Activated CD8-positive, alpha-beta memory T cell treated with anti-CD3 and anti-CD28 coated beads, Interleukin-2, amount 50 U/mL, for 24 hours (primary cell): ENCODE results near the gene TSPAN6.

ENCODE experiments used
- DNase-seq: peaks from one replicate; pipeline ENCODE4 v3.0.0-alpha.2; 2020; ENCODE audit errors: extremely low read depth

The TSPAN6 gene, protein sequence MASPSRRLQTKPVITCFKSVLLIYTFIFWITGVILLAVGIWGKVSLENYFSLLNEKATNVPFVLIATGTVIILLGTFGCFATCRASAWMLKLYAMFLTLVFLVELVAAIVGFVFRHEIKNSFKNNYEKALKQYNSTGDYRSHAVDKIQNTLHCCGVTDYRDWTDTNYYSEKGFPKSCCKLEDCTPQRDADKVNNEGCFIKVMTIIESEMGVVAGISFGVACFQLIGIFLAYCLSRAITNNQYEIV

DNA sequence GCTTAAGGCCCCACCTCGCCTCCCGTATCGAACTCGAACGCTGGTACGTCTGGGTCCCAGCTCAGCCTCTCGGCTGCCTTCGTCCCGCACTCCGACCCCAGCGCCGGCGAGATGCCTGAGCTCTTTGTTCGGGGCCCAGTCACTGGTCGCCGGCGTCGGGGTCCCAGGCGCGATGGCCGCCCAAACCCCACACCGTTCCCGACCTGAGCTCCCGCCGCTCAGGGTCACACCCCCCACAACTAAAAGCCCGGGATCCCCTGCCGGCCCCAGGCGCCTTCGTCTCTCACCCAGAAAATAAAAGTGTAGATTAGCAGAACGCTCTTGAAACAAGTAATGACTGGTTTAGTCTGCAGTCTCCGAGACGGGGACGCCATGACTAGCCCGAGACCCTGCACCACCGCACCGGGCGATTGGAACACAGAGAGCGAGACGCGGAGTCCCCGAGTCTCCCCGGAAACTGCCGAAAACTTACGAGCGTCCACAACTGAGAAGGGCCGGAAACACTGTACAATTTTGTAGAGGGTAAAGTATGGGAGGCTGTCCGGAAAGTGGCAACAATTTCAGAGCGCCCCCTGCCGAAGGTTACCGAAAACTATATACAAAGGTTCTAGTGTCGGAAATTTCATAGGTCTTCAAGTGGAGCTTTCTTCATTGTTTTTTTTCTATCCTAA is at the start of gene TSPAN6:
TSS of gene TSPAN6 (minus strand) at position 486 of the 671 bp plus-strand sequence. CDS start at position 374, 112 bp downstream.
- DNase-seq: peak; percentile 31

DNA sequence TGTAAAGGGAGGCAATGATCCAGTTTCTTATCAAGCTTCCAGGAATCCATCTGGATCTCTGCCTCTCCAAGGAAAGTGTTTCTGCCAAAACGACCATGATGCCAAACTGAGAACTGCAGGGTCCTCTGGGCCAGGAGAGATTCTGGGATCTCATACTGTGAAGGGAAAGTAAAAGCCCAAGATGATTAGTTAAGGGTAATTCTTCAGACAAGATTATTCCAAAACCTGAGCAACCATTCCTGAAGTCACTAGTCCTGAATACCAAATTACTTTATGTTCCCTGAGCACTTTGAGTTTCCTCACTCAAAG is 49.3 kb upstream of the TSPAN6 start:
- DNase-seq: no peak

GRCh38 chrX:100685284-100685996 is 48.8 kb upstream of the TSPAN6 start:
- DNase-seq: peak; percentile 12

GRCh38 chrX:100682939-100683338 is 46.3 kb upstream of the TSPAN6 start:
- DNase-seq: no peak

DNA sequence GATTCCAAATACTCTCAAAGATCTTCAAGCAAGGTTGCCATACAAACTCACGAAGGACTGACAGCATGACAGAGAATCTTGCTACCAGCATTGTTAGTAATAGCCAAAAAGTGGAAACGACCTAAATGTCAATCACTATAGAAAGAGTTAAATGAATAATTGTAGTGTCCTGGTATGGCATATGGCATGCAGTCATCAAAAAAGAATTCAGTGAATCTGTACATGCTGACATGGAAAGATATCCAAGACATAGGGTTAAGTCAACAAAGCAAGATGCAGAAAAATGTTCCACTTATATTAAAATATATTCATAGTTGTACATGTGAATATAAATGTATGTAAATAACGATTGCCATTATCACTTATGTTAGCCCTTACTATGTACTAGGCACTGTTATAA is 45.0 kb upstream of the TSPAN6 start:
- DNase-seq: no peak

GRCh38 chrX:100680756-100681155 is 44.1 kb upstream of the TSPAN6 start:
- no peak for DNase-seq

GRCh38 chrX:100677611-100678181 is 41.1 kb upstream of the TSPAN6 start:
- DNase-seq: no peak

DNA sequence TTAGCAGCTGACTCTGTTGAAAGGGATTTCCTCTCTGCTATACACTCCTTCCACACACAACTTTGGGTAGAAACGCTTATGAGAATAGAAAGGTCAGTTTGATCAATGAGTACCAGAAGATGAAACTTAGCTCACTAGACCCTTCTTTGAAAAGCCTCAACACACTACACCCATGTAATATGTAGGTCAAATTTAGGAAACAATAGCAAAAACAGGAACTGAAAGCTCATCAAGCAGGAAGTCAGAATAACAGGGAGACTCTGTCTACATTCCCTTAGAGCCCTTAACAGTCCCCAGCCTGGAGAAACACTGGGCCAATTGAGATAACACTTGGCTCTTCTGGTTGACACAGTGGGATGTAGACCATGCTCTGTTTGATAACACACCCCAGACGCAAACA is 38.1 kb upstream of the TSPAN6 start:
- no peak for DNase-seq

GRCh38 chrX:100673397-100673953 is 36.9 kb upstream of the TSPAN6 start:
- no peak for DNase-seq

GRCh38 chrX:100672966-100673365 is 36.4 kb upstream of the TSPAN6 start:
- DNase-seq: no peak

- DNase-seq: no peak
Observed at GRCh38 chrX:100663642-100664041, 27.0 kb upstream of the TSPAN6 start.

DNA sequence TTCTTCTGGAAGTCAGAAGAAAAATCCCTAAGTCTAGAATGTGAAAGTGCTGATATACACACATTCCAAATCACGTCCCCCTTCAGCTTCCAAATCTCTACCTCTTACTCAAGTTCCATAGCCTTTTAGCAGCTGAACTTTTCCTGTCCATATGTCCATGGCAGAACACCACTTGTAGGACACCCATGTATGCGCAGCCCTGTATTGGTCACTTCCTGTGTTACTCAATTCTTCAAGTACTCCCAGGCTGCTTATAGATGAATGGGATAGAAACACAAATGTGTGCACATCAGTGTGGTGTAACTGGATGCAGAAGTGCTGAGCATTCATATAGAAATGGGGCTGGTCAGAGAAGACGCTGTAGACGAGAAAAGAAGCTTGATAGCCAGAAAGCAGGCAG is 26.2 kb upstream of the TSPAN6 start:
- no peak for DNase-seq

GRCh38 chrX:100662170-100662569 is 25.6 kb upstream of the TSPAN6 start:
- DNase-seq: no peak

GRCh38 chrX:100659431-100660137 is 23.0 kb upstream of the TSPAN6 start:
- no peak for DNase-seq

DNA sequence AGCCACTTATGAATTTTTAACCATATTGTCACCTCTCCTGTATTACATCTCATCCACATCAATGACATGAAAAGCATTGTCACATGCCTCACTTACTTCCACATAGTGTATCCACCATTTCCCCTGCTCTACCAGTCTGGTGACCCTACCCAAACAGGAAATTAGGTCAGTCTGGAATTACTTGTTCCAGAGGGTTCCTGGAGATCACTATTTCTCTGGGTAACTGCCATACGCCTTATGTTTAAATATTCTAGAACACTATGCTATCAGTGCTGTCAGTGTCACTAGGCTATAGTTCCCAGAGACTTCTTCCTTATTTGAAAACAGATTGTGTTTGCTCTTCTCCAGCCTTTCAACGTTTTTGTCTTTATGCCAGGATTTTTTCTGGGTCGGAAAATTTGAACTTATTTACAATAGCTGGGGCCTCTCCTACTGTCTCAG is 22.4 kb upstream of the TSPAN6 start:
- no peak for DNase-seq

DNA sequence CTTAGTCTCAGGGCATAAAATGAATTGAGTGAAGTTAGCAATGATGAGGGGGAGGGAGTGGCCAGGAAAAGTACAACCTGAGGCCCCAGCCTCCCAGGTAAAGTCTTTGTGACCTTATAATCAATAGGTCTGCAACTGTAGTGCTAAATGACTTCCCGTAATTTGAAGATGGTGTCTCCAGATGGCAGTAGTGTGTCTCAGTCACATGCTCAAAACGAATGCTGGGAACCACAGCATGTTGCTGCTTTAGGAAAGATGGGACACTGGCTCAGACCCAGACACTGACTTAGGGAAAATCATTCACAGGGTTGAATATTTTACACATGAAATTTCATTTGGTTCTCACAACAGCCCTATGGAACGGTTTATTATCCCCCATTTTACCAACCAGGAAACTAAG is 17.7 kb upstream of the TSPAN6 start:
- DNase-seq: no peak

- DNase-seq: no peak
Observed at GRCh38 chrX:100652266-100652665, 15.7 kb upstream of the TSPAN6 start.

DNA sequence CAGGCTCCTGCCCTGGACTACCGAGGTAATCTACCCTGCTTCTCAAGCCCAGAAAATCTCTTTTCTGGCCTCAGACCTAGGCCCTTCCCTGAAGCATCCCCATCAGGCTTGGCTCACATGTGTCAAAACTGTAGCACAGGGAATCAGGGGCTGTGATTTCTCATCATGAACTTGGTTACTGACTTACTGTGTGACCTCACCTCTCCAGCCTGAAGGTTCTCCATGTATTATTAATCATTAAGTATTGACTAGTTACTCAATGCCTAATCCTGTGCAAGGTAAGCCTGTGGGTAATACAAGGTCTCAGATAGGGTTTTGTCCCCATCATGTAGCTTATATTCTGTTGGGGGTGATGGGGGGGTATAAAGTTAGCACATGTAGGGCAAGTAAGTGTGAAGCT is 14.2 kb upstream of the TSPAN6 start:
- no peak for DNase-seq

GRCh38 chrX:100649550-100650356 is 13.1 kb upstream of the TSPAN6 start:
- DNase-seq: no peak

GRCh38 chrX:100648458-100649417 is 12.1 kb upstream of the TSPAN6 start:
- DNase-seq: no peak
